Measurements from ENCODE around the gene MYO3B.

Gene MYO3B

DNA sequence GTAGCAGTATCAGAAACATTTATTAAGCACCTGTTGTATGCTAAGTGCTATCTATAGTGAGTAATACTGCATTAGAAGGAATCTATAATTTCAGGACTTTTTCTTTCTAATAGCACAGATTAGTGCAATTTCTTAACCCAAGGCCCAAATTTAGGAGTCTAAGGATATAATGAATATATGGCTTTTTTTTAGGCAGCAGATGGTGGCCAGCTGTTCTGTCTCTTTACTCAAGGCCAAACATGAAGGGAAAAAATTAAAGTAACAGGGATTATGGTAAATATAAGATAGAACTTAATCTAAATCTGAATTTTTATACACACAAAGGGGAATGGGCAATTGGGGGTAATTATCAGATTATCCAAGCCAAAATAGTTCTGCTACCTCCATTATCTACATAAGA is 306.6 kb downstream of the MYO3B start:
- DNase-seq = no peak

DNA sequence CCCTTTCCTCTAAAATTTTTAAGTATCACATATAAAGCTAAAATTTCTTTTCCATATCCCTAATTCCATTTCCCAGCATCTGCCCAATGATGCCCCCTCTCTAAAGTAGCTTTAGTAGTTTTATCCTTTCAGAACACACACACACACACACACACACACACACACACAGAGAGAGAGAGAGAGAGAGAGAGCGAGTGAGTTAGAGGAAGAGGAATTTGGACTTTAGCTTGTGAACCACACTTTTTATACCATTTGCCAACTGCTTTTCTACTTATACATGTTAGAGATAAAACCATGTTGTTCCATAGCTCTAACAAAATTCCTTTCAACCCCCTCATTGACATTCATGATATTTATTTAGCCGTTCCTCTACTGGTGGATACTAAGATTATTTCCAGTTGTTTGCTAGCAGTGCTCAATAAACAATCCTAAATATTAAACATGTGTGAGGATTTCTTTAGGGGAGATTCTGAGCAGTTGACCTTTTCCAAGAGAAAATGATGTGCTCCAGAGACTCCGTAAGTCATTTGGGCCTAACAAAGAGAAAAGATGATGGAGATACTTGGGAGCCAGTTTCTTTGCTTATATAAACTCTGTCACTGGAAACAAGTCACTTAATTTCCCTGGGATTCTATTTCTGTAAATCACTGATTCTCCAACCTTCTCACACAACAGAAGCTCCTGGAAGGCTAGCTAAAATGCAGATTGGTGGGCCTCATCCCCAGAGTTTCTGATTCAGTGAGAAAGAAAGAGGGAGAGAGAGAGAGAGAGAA is 307.5 kb downstream of the MYO3B start:
- DNase-seq = no peak

DNA sequence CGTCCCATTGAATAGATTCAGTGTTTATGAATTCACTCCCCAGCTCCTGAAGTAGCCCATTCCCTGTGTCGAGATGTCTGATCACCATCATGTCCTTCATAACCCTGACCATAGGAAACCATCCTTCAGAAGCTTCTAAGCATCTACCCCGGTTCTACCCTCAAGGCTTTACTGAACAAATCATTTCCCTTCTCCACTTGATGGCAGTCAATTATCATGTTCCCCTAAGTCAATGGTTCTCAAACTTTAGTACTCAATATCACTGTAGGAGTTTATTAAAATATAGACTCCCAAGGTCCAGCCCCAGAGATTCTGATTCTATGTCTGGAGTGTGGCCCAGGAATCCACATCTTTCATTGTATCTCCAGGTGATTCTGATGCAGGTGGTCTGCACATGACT is 308.8 kb downstream of the MYO3B start:
- DNase-seq = no peak

DNA sequence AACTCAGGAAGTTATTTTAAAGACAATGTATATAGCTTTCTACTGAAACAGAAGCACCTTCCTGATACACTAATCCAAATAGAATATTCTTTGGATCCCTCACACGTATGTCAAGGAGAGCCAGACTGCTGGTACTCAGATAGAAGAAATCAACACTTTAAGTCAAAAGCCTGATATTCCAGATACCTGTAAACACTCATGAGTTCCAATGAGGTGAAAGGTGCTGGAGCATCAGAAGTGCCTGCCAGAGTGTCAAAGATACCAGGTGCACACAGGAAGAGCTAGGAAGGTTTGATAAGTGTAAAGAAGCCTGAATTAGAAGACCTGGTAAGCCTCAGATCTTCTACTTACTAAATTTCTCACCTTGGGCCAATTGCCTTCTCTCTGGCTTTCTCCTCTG is 310.9 kb downstream of the MYO3B start:
- no peak for DNase-seq

DNA sequence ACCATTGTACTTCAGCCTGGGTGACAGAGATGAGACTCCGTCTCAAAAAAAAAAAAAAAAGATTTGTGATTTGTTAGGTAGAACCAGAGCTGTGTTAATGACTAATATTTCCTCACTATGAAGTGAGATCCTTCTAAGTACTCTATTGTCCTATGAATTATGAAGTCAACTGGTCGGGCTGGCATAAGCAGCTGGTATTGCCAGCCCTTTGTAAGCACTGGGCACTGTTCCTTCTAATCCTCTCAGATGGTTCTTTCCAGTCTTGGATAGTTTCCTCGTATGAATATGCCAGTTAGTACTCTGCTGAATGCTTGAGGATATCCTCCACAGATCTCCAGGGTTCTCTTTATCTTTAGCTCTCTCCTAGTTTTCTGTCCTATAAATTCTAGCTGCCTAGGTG is 314.1 kb downstream of the MYO3B start:
- DNase-seq = no peak

DNA sequence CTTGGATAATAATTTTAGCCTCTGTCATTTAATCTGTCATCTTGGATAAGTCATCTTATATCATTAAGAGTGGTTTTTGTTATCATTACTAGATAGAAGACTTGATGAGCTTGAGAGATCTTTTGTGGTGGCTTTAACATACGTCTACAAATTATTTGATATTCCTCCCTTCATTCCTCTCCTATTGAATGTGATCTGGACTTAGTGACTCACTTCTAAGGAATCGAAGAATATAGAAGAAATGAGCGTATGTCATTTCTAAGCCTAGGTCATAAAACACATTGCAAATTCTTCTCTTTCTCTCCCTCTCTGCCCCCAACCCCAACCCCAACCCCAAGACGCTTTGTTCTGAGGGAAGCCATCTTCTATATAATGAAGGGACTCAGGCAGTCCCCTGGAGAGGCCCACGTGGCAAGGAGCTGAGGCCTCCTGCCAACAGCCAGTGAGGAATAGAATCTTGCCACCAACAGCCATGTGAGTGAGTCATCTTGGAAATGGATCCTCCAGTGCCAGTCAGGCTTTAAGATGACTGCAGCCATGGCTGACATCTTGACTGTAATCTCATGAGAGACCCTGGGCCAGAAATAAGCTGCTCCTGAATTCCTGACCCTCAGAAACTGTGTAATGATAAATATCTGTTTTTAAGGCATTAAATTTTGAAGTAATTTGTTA is 315.6 kb downstream of the MYO3B start:
- DNase-seq = no peak

DNA sequence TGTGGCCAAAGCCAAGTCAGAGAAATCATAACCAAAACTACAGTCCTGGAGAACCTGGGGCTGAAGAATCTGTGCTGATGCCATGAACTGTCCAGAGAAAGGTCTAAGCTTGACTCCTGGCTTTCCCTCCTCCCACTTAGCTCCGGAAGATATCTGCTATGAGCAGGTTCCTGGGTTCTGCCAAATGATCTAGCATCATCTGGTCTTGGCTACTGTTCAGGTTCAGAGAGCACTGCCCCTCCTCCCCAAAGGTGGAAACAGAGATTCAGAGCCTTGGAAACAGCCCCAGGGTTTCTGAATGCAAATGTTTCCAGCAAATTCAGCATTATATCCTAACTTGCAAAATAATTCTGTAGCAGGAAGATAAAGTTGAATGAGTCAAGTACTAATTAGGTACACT is 317.9 kb downstream of the MYO3B start:
- DNase-seq = no peak

DNA sequence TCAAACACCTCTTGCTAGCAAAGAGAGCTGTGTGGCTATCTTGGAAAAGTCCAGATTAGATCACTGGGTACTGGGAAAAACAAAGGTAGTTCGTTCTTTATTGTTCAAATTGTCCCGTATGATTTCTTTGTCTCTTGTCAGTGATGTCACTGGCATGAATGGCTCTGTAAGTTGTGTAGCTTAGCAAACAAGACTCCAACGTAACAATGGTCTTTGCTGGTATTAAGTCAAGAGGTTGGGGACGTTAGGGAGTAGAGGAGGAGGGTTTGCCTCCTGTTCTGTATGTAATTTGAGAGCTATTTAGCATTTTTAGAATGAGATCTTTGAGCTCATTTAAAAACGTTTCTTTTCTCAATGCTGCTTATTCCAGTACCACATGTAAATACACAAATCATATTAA is 320.7 kb downstream of the MYO3B start:
- DNase-seq = no peak

DNA sequence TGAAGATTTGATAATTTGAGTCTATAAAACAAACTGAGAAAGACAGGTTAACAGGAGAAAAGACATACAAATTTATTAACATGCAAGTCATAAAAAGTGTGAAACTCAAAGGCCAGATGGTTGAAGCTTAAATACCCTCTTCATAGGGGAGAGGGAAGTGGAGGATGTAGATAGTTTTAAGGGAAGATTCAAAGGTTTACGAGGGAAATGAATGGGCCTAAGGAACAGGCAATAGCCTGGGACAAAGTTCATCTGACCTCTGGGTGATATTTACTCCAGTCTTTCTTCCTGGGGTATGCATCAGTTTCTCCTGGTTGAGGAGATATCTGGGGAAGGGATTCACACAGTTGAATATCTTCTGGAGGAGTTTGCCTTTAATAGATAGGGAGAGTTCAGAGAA is 322.2 kb downstream of the MYO3B start:
- no peak for DNase-seq

DNA sequence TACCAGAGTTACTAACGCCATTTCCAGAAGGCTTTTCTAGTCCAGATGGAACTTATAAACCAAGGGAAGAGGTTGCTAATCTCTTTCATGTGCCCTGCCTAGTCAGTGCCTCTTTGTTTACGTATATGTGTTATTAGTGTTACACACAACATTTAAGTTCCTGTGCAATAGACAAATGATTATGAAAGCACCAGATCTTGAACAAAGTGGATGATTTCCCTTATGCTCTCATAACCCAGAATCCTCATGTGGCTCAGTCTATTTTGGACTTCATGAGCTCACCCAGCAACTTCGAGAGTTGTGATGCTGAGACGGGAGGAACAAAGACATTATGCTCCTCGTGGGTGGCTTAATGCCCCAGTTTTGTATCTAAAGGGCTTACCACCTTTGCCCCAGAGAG is 322.8 kb downstream of the MYO3B start:
- DNase-seq = no peak

DNA sequence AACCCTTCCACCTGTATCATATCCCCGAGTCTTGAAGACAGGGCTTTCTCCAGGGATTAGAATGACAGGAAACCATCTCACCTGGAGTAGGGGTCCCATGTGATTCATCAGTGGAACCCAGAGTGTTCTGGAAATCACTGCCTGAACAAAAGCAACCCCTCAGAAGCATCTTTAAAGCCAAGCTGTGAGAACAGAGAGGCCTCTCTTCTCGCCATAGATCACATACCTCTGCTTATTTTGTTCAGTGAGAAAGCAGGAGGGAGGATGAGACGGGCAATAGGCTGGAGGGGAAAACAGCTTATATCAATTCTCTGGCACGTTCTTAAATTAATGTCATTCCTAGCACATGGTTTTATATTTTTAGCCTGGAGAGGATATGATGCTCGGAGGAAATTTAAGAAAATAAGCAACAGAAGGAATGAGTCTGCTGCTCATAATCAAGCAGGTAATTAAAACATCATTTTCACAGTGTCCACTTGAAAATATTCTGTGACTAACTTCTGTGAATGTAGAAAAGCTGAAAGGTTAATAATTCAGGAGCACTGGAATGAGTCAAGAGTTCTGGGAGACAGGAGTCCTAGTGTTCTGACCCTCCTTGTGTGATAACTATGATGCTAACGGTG is 323.6 kb downstream of the MYO3B start:
- no peak for DNase-seq

DNA sequence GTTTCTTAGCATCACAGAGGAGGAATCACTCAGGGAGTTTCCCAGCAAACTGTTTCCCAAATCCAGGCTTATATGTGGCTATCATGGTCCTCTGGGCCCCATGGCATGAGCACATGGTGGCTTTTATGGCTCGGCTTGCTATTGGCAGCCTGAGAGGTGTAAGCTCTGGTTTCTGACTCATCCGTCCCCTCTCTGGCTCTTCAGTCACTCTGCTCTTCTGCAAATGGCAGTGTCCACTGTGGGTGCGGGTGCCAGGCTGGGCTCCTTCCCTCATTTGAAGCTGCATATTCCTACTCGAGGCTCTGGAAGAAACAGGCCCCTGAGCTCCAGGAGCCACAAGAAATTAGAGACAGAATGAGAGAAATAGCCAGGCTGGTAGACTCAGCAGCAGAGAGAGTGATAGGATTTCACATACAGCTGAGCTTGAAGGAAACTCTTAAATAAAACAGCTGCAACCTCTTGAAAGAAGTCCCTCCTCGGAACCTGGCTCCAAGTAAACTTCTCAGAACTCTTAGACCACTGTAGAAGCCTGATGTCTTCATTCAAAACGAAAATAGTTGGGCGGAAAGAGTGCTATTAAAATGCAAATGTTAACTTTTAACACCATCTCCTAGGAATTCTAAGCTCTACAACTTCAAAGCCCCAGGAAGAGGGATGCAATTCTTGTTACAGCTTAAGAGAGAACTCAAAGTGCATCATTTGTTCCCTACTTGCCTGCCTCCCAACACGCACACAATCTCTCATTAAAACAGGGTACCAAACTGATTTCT is 324.6 kb downstream of the MYO3B start:
- DNase-seq = no peak

DNA sequence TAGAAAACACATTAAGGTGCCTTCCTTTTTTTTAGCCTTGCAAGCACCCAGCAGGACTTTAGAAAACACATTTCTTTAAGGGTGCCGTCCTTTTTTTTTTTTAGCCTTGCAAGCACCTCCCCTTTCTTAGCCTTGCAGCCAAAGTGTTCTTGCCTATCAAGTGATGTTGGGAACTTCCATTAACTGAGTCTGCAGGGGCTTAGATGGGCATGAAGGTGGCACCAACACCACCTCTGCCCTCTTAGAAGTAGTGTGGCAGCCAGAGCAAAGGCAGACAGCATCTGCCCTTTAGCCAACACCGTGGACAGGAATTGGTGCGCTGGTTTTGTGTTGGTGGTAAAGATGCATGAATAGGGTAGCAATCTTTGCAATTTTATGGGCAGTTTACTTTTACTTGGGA is 325.6 kb downstream of the MYO3B start:
- no peak for DNase-seq

DNA sequence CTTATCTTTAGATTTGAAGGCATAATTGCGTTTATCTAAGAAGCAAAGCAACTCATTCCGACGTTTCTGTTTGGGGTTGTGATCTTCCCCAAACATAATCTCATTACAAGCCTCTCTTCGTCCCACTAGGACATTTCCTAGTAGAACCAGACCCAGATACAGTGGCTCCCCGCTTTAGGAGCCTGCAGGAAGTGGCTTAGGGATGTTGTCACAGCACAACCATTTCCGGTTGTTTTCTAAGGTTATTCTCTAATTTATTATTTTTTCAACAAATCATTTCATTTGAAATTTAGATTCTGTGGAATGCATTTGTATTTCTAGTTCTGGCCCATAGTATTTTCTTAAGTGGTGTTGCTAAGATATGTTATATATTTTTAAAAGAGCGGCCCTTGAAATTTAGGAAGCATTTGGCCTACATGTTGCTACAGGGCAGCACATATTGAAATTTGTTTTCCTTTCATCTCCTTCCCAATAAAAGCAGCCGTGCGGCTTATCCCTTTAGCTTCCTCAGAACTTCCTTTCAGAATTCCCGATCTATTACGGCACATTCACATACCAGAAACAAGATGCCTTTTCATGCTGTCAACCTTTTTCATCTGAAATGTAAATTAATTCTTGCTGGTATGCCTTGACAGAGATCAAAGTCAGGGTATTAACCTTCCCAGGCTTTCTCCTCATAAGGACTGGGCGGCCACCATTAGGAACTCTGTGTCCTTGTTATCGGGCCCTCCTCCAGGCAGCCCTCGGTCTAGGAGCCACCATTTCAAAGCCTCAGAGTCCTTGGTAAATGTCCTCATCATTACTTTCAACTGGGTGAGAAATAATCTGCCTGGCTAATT is 326.2 kb downstream of the MYO3B start:
- no peak for DNase-seq

DNA sequence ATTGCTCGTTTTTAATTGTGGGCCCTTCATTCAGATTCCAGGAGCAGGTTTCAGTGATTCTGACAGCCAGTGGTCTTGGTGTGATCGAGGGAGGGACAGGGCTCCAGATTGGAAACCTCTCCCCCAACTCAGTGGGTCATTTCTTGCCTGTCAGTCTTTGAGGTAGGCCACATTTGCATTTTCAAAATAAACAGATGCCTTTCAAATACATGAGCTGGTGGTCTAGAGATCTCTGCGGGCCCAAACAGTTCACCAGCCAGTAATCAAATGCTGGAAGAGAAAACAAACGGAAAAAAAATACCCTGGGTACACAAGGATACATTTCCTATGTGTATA is 326.8 kb downstream of the MYO3B start:
- DNase-seq = no peak

DNA sequence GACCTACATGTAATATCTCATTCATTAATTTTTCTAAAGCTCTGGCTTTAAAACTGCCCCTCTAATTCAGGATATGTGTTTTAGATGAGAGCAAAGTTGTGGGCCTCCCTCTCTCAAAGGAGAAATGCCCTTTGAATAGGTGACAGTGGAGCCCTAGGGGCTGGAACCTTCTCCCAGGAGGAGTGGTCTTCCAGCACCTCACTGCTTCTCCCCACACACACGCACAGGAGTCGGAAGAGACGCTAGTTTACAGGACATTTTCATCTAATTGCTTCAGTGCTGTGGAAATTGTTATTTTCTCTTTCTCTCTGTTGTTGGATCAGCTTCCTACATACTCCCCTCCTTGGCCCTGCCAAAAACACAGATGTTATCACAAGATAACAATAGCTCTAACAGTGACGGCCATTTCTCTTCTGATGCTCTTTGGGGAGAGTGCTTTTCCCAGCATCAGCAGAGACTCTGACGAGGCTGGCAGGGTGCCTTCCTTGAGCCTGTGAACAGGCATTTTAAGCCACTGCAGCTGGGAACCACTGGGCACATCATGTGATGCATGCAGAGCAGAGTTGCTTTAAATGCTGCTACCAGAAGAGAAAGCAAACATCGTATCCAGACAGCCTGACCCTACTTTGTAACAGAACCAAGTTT is 327.8 kb downstream of the MYO3B start:
- no peak for DNase-seq

DNA sequence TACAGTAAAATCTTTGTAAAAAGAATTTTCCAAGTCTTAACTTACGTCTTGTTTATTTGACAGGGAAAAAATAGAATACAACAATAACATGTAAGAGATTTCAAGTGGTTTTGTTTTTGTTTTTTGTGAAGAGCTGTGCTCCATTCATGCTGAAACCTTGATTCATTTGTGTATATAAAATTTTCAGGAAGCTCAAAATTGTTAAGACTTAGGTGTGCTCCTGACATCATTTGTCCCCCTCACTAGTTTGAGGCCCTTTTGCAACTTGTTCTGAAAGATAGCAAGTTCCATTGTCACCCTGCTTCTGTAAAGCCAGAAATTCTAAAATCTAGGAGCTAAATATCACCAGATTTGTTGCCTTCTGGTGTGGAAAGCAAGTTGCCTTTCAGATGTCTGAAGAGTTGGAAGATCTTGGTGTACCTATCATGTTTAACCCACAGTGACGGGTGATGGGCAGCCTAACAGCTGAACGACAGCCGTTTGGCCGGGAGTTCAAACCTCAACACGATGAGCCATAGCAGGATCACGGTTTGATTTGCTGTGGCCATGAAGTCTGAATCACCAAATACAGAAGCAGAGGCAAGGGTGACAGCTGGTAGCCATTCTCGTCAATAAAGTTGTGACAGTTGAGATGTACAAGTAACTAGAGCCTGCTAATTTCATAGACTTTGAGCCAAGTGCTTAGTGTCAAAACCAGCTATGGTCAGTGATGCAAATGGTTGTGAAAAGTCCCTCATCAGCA is 331.7 kb downstream of the MYO3B start:
- no peak for DNase-seq

DNA sequence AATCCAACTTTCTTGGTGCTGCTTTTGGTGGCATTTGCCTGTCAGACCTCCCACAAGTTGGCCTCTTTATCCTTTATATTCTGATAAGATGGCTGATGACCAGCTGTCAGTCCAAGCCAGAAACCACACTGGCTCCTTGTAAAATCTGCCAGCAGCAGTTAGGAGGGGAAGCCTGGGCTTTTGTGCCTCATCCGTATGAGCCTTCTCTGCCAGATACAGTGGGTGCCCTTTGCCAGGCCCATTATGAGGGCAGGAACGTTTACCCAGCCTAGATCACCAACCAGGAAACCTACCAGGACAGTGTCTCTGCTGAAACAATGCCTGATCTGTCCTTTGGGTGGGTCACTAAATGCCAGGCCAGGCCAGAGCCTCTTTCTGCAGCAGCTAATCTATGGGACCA is 334.3 kb downstream of the MYO3B start:
- DNase-seq = no peak

DNA sequence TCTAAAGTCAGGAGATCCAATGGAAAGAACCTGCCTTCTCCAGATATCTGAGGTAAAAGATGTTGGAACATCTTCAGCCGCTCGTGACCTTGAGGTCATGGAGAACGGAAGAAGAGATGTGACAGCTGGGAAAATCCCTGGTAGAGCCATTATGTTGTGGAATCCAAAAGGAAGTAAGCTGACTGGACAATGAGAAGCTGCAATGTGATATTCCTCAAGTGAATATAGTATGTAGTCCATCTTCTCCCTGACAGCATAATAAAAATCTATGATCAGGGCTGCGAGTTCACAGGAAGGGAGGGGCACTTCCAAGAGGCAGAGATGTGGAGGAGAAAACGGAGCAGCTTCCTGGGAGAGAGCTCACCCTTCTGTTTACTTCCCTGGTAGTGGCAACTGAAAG is 336.2 kb downstream of the MYO3B start:
- DNase-seq = no peak

DNA sequence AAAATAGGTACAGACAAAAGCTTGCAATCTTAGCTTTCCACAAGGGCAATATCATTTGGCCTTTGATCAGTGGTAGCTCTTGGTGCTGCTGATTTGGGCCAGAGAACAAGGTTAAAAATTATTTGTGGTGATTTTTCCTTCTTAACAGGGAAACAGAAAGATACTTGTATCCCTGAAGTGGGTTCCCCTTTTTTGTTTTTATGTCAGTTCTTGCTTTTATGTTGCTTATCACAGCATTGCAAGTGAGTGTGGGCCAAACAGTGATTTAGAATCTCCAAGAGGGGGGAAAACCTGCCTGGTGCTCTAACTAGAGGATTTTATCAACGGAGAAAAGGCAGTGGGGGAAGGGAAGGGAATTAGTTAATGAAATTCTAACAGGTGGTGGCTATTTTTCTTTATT is 339.6 kb downstream of the MYO3B start:
- DNase-seq = no peak

DNA sequence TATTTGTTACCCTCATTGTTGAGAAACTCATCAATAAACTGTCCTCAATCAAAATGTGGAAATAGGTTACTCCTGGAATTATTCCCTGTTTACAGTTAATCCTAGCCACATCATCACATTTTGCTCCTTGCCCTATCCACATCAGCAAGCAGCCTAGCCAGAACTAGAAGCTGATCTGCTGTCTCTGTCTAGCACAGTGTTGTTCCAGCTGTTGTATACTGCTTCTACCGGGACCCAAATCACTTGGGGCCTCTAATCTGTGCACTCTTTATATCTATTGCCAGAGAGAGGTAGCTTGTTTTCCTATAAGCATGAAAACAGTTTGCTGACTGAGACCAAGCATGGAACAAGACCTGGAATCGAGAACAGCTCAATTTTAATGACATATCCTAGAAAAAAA is 341.0 kb downstream of the MYO3B start:
- DNase-seq = no peak

DNA sequence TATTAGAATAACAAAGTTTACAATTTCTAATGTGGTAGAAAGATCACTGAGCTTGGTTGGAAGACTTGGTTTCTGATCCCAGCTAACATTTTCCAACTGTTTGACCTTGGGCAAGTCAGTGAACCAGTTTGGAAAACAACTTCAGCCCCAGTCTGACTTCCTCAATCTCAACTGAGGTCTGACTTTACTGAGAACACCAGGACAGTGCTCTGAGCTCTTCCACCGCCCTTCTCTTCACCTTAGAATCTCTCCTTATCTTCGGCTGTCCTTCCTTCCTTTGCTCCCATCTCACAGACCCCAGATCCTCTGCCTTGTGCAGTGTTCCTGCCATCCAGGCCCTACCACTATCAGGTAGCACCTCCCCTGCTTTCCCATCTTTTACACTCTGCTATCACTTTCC is 343.4 kb downstream of the MYO3B start:
- no peak for DNase-seq
